NCI-H187 treated with DMSO at 0.1 percent for 48 hours (cell line): ENCODE results near the gene ARHGAP26.

Source experiments
- DNase-seq: peaks from one replicate; lab custom pipeline; 2025; lab: John Stamatoyannopoulos, UW

Gene ARHGAP26

GRCh38 chr5:143140492-143141203, 370.5 kb downstream of the ARHGAP26 start:
- DNase-seq, result no peak

GRCh38 chr5:143141652-143142051, 371.5 kb downstream of the ARHGAP26 start:
- no peak for DNase-seq

- DNase-seq, result no peak
Observed at GRCh38 chr5:143142596-143143435, 372.6 kb downstream of the ARHGAP26 start.

- no peak for DNase-seq
Observed at GRCh38 chr5:143143973-143144372, 373.8 kb downstream of the ARHGAP26 start.

GRCh38 chr5:143145243-143146160, 375.3 kb downstream of the ARHGAP26 start:
- DNase-seq, result no peak

- no peak for DNase-seq
Observed at GRCh38 chr5:143146161-143146560, 376.0 kb downstream of the ARHGAP26 start.

GRCh38 chr5:143147383-143147782, 377.2 kb downstream of the ARHGAP26 start:
- DNase-seq, result no peak

GRCh38 chr5:143147902-143148301, 377.7 kb downstream of the ARHGAP26 start:
- no peak for DNase-seq

- DNase-seq, result no peak
Observed at GRCh38 chr5:143148771-143149170, 378.6 kb downstream of the ARHGAP26 start.

GRCh38 chr5:143149759-143150158, 379.6 kb downstream of the ARHGAP26 start:
- DNase-seq, result no peak

GRCh38 chr5:143151056-143151700, 381.0 kb downstream of the ARHGAP26 start:
- DNase-seq, result no peak

- no peak for DNase-seq
Observed at GRCh38 chr5:143152445-143152844, 382.3 kb downstream of the ARHGAP26 start.

- no peak for DNase-seq
Observed at GRCh38 chr5:143153332-143154119, 383.3 kb downstream of the ARHGAP26 start.

GRCh38 chr5:143154510-143155370, 384.6 kb downstream of the ARHGAP26 start:
- no peak for DNase-seq

GRCh38 chr5:143155455-143155854, 385.3 kb downstream of the ARHGAP26 start:
- no peak for DNase-seq

- DNase-seq, result no peak
Observed at GRCh38 chr5:143156086-143156485, 385.9 kb downstream of the ARHGAP26 start.

- DNase-seq, result no peak
Observed at GRCh38 chr5:143156572-143156971, 386.4 kb downstream of the ARHGAP26 start.

GRCh38 chr5:143159031-143159430, 388.9 kb downstream of the ARHGAP26 start:
- no peak for DNase-seq

GRCh38 chr5:143161885-143162540, 391.8 kb downstream of the ARHGAP26 start:
- no peak for DNase-seq
